NB4 (cell line): ENCODE results near the gene UBE2N.

ENCODE experiments used
- DNase-seq: peaks from one replicate; pipeline ENCODE4 v3.0.0; 2010; ENCODE audit warnings: low read depth
- H3K4me3 ChIP-seq: one replicate; pipeline ENCODE4 v1.5.1; 2011; ENCODE audit warnings: mild to moderate bottlenecking, low read depth, low read length, moderate library complexity
- MYC ChIP-seq: IDR thresholded peaks from 2 replicates; pipeline ENCODE4 v1.6.1; 2011; ENCODE audit warnings: low read depth, low read length
- POLR2A ChIP-seq: IDR thresholded peaks from 2 replicates; pipeline ENCODE4 v1.6.1; 2011; ENCODE audit warnings: mild to moderate bottlenecking; ENCODE audit not compliant: insufficient read length; ENCODE audit errors: extremely low read depth
- TF ChIP-seq, protein P1 (sequence below): IDR thresholded peaks from 2 replicates; pipeline ENCODE4 v1.6.1; 2011; ENCODE audit warnings: low read depth, low read length
- TF ChIP-seq, protein P2 (sequence below): IDR thresholded peaks from one replicate; pipeline ENCODE4 v1.5.1; 2012; ENCODE audit warnings: low read depth, low read length

Gene UBE2N

DNA sequence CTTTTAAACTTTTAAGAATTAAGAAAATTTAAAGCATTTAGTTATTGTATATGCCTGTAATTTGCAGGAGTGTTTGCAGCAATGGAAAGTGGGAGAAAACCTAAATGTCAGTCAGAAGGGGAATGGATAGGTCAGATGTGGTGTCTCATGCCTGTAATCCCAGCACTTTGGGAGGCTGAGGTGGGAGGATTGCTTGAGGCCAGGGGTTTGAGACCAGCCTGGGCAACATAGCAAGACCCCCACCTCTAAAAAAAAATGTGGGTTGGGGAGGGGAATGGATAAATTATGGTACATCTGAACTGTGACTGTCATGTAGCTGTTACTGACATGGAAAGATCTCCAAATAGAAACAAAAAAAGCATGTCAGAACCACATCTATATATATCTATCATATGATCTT is 27.6 kb upstream of the UBE2N start:
- H3K4me3 ChIP-seq, result peak overlapping the region; percentile 80
- TF ChIP-seq, protein P1, sequence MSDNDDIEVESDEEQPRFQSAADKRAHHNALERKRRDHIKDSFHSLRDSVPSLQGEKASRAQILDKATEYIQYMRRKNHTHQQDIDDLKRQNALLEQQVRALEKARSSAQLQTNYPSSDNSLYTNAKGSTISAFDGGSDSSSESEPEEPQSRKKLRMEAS, result no peak
- no peak for TF ChIP-seq POLR2A
- TF ChIP-seq MYC, result no peak
- TF ChIP-seq, protein P2, sequence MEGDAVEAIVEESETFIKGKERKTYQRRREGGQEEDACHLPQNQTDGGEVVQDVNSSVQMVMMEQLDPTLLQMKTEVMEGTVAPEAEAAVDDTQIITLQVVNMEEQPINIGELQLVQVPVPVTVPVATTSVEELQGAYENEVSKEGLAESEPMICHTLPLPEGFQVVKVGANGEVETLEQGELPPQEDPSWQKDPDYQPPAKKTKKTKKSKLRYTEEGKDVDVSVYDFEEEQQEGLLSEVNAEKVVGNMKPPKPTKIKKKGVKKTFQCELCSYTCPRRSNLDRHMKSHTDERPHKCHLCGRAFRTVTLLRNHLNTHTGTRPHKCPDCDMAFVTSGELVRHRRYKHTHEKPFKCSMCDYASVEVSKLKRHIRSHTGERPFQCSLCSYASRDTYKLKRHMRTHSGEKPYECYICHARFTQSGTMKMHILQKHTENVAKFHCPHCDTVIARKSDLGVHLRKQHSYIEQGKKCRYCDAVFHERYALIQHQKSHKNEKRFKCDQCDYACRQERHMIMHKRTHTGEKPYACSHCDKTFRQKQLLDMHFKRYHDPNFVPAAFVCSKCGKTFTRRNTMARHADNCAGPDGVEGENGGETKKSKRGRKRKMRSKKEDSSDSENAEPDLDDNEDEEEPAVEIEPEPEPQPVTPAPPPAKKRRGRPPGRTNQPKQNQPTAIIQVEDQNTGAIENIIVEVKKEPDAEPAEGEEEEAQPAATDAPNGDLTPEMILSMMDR, result no peak
- DNase-seq, result no peak

DNA sequence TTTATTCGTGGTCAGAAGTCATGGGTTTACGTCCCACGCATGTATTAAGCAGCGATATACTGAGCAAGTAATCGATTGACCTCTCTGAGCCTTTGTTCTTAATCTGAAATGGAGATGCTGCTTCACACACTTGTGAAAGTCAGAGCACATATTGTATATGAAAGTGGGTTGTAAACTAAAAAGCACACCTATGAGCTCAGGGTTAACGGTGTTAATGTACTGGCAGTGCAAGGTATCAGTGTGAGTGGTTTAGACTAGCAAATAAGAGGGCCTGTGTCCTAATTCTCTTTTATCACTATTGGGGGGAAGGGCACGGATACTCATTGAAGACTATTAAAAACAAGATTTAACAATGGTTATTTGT is 26.2 kb upstream of the UBE2N start:
- peak overlapping the region; percentile 80 for H3K4me3 ChIP-seq
- DNase-seq, result no peak
- TF ChIP-seq, protein P1, result no peak
- TF ChIP-seq MYC (no peak), POLR2A (no peak)
- TF ChIP-seq, protein P2, result no peak

DNA sequence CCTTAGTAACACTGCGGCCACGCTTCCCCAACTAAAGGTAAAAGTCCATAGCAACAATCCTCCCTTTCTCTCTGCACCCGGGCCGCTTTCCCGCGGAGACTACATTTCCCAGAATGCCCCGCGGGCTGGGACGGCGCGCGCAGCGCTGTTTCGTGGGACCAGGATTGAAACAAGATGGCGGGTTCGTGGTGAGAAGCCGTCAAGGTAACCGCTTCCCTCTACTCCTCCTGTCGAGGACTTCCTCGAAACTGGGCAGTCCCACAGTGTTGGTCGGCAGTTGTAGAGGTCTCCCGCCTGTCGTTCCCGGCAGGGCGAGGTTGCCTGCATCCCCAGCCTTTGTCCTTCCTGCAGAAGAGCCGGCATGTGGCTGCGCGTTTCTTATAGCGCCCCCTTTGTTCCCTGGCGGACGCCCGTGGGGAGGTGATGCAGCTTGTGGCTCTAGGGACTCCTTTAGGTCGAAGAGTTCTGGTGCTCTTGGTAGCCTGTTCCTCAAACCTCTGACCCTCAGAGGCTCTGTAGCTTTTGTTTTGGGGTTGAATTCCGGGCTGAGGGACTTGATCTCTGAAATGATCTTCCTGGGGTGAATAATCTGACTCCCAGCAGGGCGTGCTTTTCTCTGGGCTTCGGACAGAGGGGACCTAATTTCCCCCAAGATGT is 25.7 kb upstream of the UBE2N start, which contains the start of gene MRPL42:
MRPL42 (plus strand) TSS at position 164 of the 657 bp plus-strand sequence. CDS start 1,772 bp downstream, outside the sequence.
- TF ChIP-seq, protein P1, result peak; percentile 92
- TF ChIP-seq, protein P2, result peak; percentile 70
- TF ChIP-seq POLR2A (peak; percentile 85), MYC (peak; percentile 98)
- peak within 1 kb of the TSS; percentile 80 for H3K4me3 ChIP-seq
- peak; percentile 95 for DNase-seq

DNA sequence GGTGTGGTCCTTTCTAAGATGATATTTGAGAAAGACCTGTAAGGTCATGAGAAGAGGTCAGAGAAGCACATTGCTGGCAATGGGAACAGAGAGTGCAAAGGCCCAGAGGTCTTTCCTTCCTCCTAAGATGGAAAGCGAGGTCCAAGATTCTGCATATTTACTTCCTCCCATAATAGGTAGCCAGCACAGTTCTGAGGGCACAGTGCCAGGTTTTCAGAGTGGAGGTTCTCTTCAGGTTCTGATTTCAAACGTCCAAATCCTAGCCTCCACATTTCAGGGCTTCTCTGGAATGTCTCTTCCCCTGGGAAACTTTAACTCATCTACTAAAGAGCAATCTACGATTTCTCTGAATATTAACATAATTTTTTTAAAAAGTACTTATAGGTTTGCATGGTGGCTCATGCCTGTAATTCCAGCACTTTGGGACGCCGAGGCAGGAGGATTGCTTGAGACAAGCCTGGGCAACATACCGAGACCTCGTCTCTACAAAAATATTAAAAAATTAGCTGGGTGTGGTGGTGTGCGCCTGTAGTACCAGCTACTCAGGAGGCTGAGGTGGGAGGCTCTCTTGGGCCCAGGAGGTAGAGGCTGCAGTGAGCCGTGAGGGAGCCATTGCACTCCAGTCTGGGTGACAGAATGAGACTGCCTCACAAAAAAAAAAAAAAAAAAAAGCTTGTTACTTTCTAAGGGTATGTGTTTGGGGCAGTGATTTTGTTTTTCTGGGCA is 25.0 kb upstream of the UBE2N start:
- H3K4me3 ChIP-seq, result peak overlapping the region; percentile 80
- TF ChIP-seq POLR2A, result no peak
- no peak for TF ChIP-seq MYC
- TF ChIP-seq, protein P2, result no peak
- TF ChIP-seq, protein P1, result no peak
- no peak for DNase-seq

DNA sequence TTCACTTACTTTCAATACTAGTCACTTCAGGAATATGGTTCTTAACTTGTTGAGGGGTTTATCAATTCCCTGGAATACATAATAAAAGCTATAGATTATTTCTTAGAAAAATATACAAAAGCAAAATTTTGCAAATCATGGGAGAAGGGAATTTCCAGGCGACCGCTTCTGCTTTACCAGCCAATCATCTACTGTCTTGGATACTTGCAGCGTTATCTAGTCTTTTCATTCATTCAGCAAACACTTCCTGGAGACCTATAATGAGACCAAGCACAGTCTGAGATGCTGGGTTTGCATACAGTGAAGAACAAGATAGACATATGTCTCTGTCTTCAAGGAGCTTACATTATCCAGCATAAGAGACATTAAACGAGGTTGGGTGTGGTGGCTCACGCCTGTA is 24.1 kb upstream of the UBE2N start:
- DNase-seq, result no peak
- TF ChIP-seq, protein P2, result no peak
- TF ChIP-seq, protein P1, result no peak
- TF ChIP-seq POLR2A (no peak), MYC (no peak)
- H3K4me3 ChIP-seq, result no peak overlapping the region

DNA sequence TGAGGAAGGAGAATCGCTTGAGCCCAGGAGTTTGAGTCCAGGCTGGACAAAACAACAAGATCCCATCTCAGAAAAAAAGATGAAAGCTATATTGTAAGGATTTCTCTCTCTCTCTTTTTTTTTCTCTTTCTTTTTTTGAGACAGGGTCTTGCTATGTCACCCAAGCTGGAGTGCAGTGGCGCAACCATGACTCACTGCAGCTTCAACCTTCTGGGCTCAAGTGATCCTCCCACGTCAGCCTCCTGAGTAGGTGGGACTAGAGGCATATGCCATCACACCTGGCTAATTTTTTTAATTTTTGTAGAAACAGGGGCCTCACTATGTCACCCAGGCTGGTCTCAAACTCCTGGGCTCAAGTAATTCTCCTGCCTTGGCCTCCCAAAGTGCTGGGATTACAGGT is 19.8 kb upstream of the UBE2N start:
- TF ChIP-seq, protein P2, result no peak
- TF ChIP-seq POLR2A (no peak), MYC (no peak)
- TF ChIP-seq, protein P1, result no peak
- H3K4me3 ChIP-seq, result no peak overlapping the region
- peak; percentile 85 for DNase-seq
